HK-2 (cell line): ENCODE data around the gene CASTOR1.

Experiments
- DNase-seq: peaks from one replicate; pipeline ENCODE4 v3.0.0-alpha.2; 2018; ENCODE audit not compliant: unreplicated experiment

Gene CASTOR1

DNA sequence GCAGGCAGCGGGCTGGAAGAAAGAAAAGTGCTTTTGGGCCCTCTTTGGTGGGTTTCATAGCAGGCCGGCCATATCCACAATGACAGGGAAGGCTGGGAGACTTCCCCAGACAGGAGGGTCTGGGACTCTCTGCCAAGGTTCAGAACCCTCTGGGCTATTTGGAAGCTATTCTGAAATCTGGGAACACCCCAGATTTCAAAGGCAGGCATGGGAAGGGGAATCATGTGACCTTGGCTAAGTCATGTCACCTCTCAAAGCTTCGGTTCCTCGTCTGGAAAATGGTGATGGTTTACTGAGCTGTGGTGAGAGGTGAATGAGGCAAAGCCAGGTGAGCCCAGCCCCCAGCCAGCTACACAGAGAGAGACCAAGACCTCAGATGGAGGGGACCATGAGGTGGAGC lies 4.6 kb downstream of the CASTOR1 start:
- DNase-seq, result no peak

DNA sequence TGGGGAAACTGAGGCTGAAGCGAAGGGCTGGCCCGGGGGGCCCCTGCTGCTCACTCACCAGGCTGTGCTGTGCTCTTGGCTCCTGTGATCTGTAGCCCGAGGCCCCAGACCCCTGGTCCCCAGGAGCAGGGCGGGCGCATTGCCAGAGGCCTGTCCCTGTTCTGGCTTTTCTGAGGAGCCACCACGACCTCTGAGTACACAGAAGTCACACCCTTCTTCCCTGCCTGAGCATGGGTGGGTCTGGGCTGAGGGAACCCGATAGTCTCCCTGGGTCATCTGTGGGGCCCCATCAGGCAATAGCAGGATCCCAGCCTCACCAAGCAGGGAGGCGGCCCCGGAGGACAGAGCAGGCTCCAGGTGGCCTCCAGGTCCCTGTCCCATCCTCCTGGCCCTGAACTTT lies 5.1 kb downstream of the CASTOR1 start:
- no peak for DNase-seq

DNA sequence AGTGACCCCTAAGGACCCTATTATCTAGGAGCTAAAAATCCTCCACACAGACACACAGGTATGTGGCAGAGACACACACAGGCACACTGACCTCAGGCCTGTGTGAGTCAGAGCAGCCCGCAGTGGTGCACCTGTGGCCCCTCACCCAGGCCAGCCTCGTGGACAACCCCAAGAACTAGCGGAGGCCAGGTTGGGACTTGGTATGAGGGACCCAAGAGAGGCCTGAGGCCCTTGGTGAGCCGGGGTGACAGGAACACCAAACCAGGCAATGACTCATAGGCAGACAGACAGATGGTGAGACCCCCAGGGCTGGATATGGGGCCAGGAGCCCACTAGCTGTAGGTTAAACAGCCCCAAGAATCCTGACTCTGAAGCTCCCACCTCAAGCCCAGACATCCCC lies 6.0 kb downstream of the CASTOR1 start:
- no peak for DNase-seq

DNA sequence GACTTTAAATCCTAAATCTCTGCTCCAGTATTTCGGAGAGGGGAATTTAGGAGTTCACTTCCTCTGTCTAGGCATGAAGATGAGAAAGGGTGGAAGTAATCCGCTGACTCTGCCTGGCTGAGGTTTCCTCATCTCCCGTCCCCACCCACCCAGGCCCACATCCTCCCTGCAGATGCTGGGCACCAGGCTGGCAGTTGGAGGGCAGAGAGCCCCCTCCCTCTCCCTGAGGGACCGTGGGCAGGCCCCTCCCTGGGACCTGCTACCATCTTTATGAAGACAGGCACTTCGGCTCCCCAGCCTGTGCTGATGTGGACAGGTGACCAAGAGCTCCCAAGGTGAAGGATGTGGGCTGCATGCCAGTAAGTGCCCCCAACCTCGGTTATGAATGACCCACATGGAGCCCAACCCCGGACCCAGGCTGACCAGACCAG lies 6.7 kb downstream of the CASTOR1 start:
- no peak for DNase-seq

DNA sequence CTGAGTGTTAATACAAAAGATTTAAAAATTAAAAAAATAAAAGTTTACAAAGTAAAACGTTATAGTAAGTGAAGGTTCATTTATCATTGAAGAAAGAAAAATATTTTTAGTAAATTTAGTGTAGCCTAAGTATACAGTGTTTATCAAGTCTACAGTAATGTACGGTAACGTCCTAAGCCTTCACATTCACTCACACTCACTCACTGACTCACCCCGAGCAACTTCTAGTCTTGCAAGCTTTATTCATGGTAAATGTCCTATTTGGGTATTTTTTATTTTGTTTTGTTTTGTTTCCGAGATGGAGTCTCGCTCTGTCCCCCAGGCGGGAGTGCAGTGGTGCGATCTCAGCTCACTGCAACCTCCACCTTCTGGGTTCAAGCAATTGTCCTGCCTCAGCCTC lies 8.8 kb downstream of the CASTOR1 start:
- no peak for DNase-seq

DNA sequence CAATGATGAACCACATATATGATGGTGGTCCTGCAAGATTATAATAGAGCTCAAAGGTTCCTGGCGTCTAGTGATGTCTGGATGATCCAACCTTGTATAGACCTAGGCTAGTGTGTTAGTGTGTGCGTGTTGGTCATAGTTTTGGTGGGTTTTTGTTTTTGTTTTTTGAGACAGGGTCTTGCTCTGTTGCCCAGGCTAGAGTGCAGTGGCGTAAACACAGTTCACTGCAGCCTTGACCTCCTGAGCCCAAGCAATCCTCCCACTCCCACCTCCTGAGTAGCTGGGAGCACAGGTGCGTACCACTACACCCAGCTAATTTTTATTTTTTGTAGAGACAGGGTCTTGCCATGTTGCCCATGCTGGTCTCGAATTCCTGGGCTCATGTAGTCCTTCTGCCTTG lies 9.4 kb downstream of the CASTOR1 start:
- no peak for DNase-seq

DNA sequence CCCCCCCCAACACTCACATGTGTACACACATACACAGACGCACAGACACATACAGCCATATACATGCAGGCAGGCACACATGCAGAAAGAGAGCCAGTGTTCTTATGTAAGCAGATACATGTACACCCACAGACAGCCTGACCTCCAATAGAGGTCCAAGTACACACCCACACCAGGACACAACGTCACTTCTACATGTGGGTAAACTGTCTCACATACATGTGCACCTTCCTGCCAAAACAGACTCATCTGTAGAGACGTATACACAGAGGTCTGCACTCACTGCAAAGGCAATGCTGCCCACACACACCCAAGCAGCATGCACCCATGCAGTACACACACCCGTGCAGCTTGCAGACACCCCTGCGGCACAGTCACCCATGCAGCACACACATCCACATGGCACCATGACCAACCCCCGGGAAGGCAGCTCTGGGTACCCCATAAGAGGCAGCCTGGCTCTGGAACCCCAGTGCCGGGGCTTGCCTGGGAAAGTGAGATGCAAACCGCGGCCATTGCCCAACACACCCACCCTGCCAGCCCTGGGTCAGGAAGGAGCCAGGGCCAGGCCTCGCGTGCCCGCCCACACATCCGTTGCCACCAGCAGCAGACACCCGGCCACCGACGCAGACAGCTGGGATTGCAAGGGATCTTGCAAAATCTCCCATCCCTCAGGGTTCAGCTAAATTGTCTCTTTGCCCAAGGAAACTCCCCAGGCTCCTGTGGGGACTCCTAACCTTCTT lies 10.1 kb downstream of the CASTOR1 start:
- no peak for DNase-seq

DNA sequence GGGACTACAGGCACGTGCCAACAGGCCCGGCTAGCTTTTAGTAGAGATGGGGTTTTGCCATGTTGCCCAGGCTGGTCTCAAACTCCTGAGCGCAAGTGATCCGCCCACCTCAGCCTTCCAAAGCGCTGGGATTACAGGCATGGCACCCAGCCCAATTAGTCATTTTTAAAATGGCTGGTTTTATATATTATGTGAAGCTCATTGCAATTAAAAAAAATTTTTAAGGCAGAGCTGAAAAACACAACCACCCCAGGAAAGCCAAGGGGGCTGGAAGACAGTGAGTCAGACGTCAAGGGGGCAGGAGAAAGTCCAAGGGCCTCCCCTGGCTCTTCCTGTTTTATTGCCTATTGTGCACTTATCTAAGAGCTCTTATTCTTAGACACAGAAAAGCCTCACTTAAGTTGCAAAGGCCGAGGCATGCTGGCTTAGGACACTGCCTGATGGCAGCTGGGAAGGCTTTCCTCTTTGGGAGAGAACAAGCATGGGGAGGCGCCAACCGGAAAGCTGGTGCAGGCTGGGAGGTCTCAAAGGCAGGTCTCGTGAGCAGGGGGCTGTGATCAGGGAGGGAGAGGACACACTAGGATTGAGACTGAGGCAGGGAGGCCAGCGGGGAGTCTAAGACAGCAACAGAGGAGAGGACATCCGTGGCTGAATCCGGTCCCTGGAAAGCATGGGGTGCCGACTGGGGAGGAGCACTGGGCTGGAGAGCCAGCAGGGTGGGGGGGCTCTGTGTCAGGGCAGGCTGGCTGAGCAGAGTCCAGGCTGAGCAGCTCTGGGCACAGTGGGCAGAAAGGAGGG lies 11.6 kb downstream of the CASTOR1 start:
- no peak for DNase-seq

DNA sequence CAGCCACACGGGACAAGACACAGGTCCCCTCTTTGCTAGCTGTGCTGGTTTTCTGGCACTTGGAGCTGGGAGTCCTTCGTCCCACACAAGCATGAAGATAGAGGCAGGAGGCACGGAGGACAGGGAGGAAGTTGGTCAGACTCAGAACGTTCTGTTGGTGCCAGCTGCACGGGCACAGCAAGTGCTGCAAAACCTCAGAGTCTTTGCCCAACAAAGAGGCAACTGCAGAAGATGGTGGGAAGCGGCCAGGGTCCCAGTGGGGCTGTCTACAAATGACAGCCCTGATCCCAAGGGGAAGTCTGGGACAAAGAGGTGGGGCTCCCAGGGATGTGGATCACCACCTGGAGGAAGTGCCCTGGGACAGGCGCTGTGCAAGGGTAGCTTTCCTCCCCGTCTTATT lies 13.3 kb downstream of the CASTOR1 start:
- no peak for DNase-seq

DNA sequence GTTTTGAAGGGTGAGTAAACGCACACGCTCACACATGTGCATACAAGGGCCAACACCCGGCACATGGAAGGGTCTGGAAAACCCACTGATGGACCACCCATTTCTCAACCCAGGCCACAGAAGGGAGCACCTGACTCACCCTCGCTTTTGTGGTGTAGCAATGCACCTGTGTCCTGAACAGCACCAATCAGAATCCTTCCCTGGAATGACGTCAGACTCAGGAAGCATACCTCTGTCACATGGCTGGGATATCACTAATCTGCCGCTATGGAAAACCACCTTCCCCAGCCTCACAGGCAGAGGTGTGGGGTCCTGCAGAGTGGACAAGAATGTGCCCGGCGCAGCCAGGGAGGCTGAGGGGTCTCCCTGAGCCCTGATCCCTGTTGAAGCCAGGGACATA lies 13.7 kb downstream of the CASTOR1 start:
- DNase-seq, result no peak

DNA sequence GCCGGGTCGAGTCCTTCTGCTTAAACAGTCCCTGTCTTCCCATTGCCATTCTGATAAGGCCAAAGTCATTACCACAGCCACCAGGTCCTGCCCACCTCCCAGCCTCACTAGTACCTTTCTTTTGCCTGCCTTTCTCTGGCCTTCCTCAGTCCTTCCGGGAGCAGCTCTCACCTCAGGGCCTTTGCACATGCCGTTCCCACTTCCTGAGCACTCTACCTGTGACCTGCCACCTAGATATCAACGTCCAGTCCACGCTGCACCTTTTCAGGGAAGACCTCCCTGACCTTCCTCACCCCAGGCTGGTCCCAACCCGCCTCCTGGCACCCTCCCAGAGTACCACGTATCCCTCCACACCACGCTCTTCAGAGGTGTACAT lies 14.9 kb downstream of the CASTOR1 start:
- DNase-seq, result no peak

DNA sequence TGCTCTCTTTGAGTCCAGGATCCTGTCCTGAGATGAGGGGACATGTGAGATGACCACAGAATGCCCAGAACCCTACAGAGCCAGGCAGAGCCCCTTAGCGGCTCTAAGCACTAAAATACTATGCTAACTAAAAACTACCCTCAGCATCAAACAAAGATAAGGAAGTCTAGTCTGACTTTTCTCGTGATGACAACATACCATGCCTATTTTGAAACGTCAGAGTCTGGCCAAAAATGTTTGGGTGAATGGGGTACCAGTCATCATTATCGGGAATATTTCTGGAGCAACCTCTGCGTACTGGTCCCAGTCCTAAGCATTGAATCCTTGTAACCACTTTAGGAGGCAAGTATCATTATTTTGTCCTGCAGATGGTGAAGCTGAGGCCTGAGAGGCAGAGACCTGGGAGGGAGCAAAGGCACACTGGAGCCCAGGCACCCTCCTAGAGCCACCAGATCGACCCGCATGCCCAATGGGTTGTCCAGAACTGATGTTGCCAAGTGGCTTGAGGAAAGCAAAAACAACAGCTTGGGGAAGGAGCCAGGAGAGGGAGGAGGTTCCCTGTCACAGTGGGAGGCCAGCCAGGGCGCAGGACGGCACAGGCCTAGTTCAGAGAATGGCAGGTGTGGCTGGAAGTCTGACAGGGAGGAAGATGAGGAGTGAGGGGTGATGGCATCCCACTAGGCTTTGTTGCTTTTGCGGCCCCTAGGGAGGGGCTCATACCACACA lies 15.4 kb downstream of the CASTOR1 start:
- DNase-seq, result no peak

DNA sequence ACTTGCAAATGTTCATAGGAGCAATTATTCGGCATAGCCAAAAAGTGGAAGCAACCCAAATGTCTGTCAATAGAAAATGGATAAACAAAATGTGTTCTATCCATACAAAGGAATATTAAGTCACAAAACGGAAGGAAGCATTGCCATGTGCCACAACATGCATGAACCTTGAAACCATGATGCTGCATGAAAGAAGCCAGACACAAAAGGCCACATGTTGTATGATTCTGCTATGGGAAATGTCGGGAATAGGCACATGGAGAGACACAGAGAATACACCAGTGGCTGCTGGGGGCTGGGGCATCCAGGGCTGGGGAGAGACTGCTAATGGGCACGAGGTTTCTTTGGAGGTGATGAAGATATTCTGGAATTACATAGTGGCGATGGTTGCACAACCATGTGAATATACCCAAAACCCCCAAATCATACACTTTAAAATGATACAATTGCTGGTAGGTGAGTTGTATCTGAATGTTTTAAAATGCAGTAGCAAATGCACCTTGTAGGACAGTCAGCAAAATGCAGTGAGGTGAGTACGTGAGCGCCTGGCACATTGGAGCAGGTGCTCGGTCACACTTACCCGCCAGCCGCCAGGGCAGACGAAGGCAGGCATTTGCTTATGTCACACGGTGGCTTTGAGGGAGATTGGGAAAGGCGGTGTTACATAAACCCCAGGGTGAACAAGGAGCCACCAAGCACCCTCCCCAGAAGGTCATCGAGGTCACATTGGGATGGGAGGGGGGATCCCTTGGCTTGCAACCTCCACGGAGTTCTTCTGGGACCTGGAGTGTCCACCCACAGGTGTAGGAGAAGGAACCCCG lies 16.3 kb downstream of the CASTOR1 start:
- no peak for DNase-seq

DNA sequence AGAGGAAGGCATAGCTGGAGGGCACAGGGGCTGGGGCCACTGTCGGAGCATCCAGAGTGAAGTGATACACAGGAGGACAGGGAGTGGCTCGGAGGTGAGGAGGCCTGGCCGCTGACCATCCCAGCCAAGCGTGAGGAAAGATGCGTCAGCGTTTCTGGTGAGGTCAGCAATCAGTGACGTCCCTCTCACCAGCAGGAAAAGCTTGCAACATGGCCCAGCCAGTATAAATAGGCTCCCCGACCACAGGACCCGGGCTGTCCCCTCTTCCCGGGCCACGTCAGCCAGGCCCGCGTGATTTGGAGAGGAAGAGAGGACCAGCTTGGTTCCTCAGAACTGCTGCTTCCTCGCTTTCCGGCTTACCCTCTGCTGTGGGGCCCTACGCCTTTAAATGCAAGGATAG lies 18.5 kb downstream of the CASTOR1 start:
- DNase-seq, result no peak

DNA sequence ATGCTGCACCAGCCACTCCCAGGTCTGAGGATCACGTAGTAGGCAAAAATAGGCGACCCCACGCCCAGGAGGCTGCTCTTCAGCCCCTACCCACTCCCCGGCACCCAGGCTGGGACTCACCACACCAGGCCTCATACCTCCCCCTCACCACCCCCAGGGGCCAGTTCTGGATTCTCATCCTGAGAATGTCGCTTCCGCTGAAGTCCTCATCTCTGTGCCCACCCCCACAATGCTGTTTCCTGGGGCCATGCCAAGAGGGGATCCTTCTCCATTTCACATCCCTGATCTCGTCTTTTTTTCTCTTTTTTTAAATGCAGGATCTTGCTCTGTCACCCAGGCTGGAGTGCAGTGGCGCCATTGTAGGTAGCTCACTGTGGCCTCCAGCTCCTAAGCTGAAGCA lies 21.0 kb downstream of the CASTOR1 start:
- no peak for DNase-seq

DNA sequence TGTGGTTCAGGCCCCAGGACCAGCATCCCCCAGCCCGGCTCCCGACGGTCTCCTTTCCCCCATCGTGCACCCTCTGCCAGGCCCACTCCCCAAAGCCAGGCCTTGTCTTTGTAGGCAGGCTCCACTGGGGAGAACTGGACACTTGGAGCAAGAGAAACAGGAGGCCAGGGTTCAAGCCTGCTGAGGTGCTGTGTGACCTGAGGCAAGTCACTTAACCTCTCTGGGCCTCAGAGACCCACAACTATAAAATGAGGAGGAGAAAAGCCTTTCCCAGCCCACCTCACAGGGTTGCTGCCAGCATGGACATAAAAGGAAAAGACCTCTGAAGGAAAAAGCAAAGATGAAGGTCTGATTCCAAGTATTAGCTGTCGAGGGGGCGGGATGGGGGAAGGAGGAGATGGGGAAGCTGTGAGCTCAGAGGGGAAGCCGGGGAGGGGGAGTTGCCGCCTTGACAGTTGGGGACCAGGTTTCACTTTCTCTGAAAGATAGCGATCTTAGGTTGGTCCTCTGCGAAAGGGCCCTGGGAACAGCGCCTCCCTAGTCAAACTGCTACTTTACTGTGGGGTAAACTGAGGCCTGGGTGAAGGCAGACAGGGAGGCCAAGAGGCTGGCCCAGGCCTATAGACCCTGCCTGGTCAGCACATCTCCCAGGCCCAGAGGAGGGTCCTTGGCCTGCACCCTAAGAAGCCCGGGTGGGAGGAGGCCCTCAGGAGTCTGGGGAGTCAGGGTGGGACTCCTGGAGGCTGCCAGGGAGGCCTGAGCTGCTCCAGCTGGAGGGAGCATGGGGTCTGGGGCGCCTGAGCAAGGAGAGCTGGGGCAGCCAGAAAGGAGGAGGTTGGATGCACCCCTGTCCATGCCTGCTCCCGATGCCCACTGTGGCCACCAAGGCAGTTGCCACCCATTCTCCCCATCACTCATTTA lies 21.7 kb downstream of the CASTOR1 start:
- no peak for DNase-seq

DNA sequence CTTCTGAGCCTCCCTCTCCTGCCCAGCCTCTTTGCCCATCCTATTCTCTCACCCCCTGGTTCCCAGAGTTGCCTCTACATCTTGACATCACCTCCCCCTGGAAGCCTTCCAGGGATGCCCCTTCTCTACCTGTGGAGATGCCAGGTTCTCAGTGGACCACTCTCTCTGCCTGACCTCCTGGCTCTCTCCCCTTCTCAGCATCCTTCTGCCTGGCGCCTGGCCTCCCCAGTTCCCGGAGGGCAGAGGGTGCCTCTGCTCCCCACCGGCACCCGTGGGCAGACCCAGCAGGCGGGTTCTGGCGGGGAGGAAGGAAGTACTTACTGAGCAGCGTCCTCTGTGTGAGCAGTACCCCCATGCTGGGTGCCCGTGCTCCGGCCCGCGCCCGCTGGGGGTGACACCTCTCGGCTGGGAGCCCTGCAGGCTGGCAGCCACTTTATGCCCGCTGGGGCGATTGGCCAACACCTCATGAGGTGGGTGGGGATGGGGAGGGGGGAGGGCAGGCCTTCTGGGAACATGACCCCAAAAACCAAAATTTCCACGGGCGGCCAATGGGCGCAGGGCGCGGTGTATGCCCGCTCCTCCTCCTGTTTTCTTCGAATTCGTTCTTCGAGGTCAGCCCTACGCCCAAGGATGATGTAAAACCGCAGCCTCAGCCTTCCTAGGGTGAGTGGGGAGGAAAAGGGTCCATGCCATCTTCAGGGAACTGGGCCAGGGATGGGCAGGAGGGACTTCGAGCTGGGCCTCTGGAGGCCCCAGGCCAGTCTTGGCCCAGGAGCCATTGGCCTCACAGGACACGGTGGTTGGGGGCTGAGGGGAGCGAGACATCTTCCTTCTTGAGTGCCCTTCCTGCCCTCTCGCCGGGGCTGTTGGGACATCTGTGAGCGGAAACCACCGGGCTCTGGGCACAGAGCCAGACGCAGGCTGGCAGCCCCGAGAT lies 22.6 kb downstream of the CASTOR1 start, which contains the start of gene OSM:
OSM (minus strand) TSS at position 407 of the 937 bp plus-strand sequence; CDS start at position 355, 52 bp downstream.
- no peak for DNase-seq

DNA sequence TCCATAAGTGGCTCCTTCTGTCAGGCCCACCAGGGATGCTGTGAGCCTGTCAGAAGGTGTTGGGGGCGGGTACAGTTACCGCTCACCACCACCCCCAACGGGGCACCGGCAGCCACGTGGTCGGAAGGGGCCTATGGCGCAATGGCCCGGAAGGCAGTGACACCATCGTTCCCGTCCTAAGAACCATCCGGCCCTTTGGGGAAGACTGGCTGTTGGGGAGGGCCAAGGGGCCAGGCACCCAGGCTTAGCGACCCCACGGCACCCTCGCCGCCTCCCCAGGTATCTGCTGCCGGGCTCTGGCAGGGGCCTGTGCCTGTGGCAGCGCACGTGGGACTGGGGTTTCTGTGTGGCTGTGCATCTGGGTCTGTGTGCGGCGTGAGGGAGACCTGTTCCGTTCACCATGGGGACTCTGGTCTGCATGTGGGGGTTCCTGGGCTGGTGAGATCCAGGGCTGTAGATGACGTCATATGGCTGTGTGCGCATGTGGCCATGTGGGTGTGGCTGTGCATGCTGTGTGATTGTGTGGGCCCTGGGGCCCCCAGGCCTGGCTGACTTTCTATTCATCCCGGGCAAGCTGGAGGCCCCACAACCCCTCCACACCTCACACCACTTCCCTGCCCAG lies 23.4 kb downstream of the CASTOR1 start:
- no peak for DNase-seq

DNA sequence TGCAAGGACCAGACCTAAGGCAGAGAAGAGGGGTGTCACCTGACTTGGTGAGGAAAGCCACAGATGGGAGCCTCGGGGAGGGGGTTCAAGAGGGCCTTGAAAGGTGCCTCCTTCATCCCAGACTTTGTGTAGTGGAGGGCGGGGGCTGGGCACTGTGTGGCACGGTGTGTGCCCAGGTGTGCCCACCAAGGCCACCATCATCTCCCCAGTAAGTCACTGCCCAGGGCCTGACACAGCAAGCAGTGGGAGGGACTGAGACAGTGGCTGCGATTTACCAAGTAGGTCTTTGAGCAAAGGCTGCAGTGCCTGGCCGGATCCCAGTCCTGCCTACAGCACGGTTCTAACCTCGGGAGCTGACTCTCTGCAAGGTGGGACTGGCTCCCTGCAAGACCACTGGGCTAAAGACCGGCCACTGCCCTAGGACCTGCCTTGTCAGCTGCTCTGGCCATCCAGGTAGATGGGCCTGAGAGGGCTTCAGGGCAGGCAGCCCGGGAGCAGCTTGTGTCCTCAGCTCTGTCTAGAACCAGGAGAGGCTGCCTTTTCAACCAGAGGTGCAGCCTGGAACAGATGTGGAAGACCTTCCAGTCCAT lies 24.1 kb downstream of the CASTOR1 start:
- no peak for DNase-seq
